Fibroblast of pulmonary artery (primary cell): ENCODE measurements around the gene PRR5L.

ENCODE experiments used
- DNase-seq: peaks from one replicate; pipeline ENCODE4 v3.0.0-alpha.2; 2010; ENCODE audit warnings: low read depth
- H3K4me3 ChIP-seq: replicated peaks from 2 replicates; pipeline ENCODE4 v1.5.1; 2011; ENCODE audit warnings: low read depth, mild to moderate bottlenecking, control low read depth, low read length, moderate library complexity
- TF ChIP-seq, protein P1 (sequence below): IDR thresholded peaks from 2 replicates; pipeline ENCODE4 v1.5.1; 2011; ENCODE audit warnings: mild to moderate bottlenecking, control low read depth, low read length, inconsistent platforms; ENCODE audit errors: missing control alignments

PRR5L gene

DNA sequence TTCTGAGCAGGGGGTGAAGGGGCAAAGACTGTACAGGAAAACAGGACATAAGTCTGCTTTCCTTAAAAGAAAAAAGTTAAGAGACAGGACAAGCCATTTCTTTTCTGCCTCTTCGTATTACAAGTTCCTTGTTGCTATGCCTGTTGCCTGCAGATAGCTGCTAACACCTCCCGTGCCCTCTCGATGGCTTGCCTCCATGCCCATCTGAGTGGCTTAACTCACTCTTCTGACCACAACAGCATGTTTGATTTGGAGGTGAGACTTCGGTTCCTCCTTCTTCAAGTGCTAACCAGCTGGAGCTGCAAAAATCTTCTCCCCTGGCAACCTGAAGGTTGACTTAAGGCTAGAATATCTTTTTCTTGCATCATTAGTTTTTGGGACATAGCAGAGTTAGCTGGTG is 103.1 kb downstream of the PRR5L start:
- no peak overlapping the region for H3K4me3 ChIP-seq
- TF ChIP-seq, protein P1, sequence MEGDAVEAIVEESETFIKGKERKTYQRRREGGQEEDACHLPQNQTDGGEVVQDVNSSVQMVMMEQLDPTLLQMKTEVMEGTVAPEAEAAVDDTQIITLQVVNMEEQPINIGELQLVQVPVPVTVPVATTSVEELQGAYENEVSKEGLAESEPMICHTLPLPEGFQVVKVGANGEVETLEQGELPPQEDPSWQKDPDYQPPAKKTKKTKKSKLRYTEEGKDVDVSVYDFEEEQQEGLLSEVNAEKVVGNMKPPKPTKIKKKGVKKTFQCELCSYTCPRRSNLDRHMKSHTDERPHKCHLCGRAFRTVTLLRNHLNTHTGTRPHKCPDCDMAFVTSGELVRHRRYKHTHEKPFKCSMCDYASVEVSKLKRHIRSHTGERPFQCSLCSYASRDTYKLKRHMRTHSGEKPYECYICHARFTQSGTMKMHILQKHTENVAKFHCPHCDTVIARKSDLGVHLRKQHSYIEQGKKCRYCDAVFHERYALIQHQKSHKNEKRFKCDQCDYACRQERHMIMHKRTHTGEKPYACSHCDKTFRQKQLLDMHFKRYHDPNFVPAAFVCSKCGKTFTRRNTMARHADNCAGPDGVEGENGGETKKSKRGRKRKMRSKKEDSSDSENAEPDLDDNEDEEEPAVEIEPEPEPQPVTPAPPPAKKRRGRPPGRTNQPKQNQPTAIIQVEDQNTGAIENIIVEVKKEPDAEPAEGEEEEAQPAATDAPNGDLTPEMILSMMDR = no peak
- no peak for DNase-seq

DNA sequence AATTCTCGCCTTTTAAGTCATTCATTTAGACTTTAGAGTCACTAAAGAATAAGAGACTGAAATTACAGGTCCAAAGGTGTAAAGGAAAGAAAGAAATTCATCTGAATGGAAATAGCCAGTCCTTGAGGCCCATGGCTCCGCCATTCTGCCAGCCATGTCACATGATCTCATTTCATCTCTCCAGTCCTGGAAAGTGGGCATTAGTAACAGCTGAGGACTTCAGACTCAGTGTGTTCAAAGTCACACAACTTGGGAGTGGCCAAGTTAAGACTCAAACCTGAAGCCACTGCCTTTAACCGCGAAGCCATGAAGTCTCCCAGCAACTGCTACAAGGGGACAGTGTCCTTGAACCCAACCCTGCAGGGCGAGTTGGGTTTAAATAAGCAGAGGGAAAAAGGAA is 103.7 kb downstream of the PRR5L start:
- TF ChIP-seq, protein P1 = no peak
- no peak for DNase-seq
- no peak overlapping the region for H3K4me3 ChIP-seq

DNA sequence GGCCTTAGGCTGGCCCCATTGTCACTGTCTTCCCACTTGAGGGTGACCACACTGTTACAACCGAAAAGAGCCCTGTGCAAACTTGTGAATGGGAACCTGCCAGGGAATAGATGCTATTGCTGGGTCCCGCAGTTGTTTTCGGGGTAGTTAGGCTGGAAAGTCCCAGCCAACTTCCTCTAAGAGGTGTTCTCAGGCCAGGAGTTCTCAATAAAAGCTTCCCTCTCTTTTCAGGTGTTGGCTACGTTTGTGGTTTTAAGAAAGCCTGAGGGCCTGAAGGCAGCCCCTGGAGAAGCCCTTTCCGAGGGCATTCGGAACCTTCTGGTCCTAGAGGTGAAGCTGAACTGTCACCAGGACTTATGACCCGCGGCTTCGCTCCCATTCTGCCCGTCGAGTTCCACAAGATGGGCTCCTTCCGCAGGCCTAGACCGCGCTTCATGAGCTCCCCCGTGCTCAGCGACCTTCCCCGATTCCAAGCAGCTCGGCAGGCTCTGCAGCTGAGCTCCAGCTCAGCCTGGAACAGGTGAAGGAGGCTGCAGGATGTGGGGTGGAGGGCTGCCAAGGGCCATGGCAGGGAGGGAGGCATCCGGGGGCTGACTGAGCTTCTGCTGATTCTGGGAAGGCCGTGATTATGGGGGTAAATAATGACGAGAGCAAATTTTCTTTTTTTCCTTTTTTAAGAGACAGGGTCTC is 104.8 kb downstream of the PRR5L start:
- H3K4me3 ChIP-seq = no peak overlapping the region
- DNase-seq = no peak
- TF ChIP-seq, protein P1 = no peak

DNA sequence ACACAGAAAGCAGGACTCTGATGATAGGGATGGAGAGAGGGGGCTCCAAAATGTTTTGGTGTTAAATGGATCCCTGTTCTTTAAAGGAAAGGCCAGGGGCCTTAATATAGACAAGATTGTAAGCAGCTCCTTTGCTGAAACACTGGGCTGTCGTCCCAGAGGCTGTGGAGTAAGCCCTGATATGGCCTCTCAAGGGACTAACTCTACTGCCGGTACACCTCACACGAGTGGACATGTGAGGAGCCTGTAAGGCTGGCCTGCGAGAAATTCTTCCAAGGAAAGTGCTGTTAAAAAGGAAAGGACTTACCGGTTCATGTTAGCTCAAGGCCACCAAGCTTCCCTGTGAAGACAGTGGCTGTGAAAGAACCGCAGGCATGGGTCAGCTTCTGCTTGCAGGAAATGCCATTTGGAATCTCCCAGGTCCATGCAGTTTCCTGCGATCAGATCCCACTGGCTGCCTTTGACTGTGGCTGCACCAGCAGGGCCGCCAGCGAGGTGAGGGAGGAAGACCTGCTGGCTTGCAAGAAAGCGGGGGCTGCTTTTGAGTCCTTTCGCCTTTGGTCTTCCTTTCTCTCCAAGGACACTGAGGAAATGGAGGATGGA is 106.6 kb downstream of the PRR5L start:
- TF ChIP-seq, protein P1 = no peak
- no peak for DNase-seq
- H3K4me3 ChIP-seq = no peak overlapping the region

DNA sequence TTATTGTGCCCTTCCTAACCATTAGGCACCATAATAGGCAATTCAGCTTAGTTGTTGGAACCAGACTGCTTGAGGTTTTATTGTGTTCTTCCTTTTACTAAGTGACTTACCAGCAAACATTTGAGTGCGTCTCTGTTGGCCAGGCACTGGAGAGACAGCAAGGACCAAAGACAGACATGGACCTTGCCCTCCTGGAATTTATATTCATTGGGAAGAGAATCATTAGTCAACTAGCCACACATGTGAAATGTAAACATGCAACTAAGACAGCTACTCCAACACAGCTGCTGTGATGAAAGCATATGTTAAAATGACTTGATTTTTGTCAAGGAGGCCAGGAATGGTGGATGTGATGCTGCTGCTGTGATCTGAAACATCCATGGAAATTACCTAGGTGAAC is 107.6 kb downstream of the PRR5L start:
- H3K4me3 ChIP-seq = no peak overlapping the region
- TF ChIP-seq, protein P1 = no peak
- DNase-seq = no peak

DNA sequence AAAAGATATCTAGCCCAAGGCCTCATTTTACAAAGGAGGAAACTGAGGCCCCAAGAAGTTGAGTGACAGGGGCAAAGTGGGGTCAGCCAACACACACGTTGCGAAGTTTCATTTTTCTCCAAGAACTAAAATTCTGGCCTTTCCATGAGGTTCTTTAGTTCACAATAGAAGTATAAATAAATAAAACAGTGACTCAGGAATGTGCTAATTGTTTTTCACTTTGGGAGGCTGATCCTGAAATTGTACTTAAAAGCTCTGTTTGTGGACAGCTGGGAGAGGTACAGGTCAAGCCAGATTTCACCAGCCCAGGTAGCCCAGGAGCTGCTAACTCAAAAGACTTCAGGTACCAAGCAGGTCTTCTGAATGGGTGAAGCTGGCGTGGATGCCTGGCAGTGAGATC is 108.7 kb downstream of the PRR5L start:
- DNase-seq = no peak
- TF ChIP-seq, protein P1 = no peak
- H3K4me3 ChIP-seq = no peak overlapping the region
